IMR-90 (cell line): Measurements from ENCODE around the gene KCTD12. TPM values are rescaled to one million over a fixed set of nuclear protein-coding genes. Genes with fewer than 3 reads are reported as not detected.

Experiments
- ATAC-seq: fragments of 200-7000 bp; cut with Tn5 transposase; 2 replicates; pipeline ENCODE4 v1.9.1; 2020; ENCODE audit warnings: low read depth, mild to moderate bottlenecking, moderate library complexity
- BruUV-seq: library from RNA; stranded (reverse); fragments of 400-500 nt; replicated peaks from 2 replicates; lab custom pipeline; 2021; lab: Mats Ljungman, UMichigan
- CTCF ChIA-PET: fragments of 300-600 bp; formaldehyde crosslinking; extraction: SDS; loops from one replicate; lab custom pipeline; 2021; ENCODE audit warnings: antibody characterized with exemption; lab: Yijun Ruan, JAX
- POLR2A ChIA-PET: fragments of 300-600 bp; sonication (Branson Sonifier 250); formaldehyde crosslinking; loops from one replicate; lab custom pipeline; 2022; ENCODE audit warnings: antibody characterized with exemption; ENCODE audit not compliant: unreplicated experiment; lab: Charles Lee
- DNase-seq: peaks from one replicate; pipeline ENCODE4 v3.0.0; 2013
- H2AFZ ChIP-seq: replicated peaks from 2 replicates; pipeline ENCODE3; 2013; ENCODE audit warnings: low read length, mild to moderate bottlenecking; ENCODE audit not compliant: poor library complexity
- H2AK5ac ChIP-seq: 2 replicates; pipeline ENCODE4 v1.6.1; 2013; ENCODE audit warnings: low read depth, low read length, inconsistent platforms
- H2AK9ac ChIP-seq: replicated peaks from 2 replicates; pipeline ENCODE3; 2013; ENCODE audit warnings: mild to moderate bottlenecking, low read depth, low read length, moderate library complexity; ENCODE audit not compliant: poor library complexity
- H2BK120ac ChIP-seq: 2 replicates; pipeline ENCODE4 v1.6.1; 2013; ENCODE audit warnings: low read depth, low read length, inconsistent platforms
- H2BK15ac ChIP-seq: 3 replicates; pipeline ENCODE4 v1.6.1; 2013; ENCODE audit warnings: low read depth, low read length, inconsistent platforms
- H2BK20ac ChIP-seq: 2 replicates; pipeline ENCODE4 v1.6.1; 2013; ENCODE audit warnings: low read depth, mild to moderate bottlenecking, inconsistent platforms, low read length, moderate library complexity
- H2BK5ac ChIP-seq: 2 replicates; pipeline ENCODE4 v1.6.1; 2013; ENCODE audit warnings: mild to moderate bottlenecking, low read depth, low read length, inconsistent platforms; ENCODE audit not compliant: poor library complexity, severe bottlenecking
- H3K14ac ChIP-seq: replicated peaks from 2 replicates; pipeline ENCODE4 v1.6.1; 2013; ENCODE audit warnings: low read depth, low read length, inconsistent platforms
- H3K18ac ChIP-seq: 2 replicates; pipeline ENCODE4 v1.6.1; 2013; ENCODE audit warnings: low read depth, low read length, control low read depth
- H3K23ac ChIP-seq: 2 replicates; pipeline ENCODE4 v1.6.1; 2013; ENCODE audit warnings: low read depth, low read length, inconsistent platforms
- H3K27ac ChIP-seq: 2 replicates; pipeline ENCODE4 v1.5.1; 2013; ENCODE audit warnings: mild to moderate bottlenecking, control low read depth, low read length; ENCODE audit not compliant: insufficient read depth
- H3K27me3 ChIP-seq: 2 replicates; pipeline ENCODE4 v1.6.1; 2013; ENCODE audit warnings: low read length; ENCODE audit not compliant: control insufficient read depth, insufficient read depth
- H3K36me3 ChIP-seq: 2 replicates; pipeline ENCODE4 v1.6.1; 2013; ENCODE audit warnings: low read length, mixed read lengths; ENCODE audit not compliant: control insufficient read depth, insufficient read depth
- H3K4ac ChIP-seq: 2 replicates; pipeline ENCODE4 v1.6.1; 2013; ENCODE audit warnings: low read depth, low read length, inconsistent platforms
- H3K4me1 ChIP-seq: 2 replicates; pipeline ENCODE4 v1.6.1; 2013; ENCODE audit warnings: low read length, mixed read lengths; ENCODE audit not compliant: control insufficient read depth, insufficient read depth
- H3K4me2 ChIP-seq: 2 replicates; pipeline ENCODE4 v1.6.1; 2013; ENCODE audit warnings: low read depth, mild to moderate bottlenecking, control low read depth, low read length, moderate library complexity
- H3K4me3 ChIP-seq: 2 replicates; pipeline ENCODE4 v1.5.1; 2013; ENCODE audit warnings: low read depth, mild to moderate bottlenecking, control low read depth, low read length, moderate library complexity; ENCODE audit not compliant: insufficient read depth
- H3K56ac ChIP-seq: 2 replicates; pipeline ENCODE4 v1.6.1; 2013; ENCODE audit warnings: low read length, inconsistent platforms; ENCODE audit not compliant: insufficient read depth; ENCODE audit errors: extremely low read depth
- H3K79me1 ChIP-seq, 2 experiments: 2 replicates each; pipeline ENCODE4 v1.6.1; 2013; ENCODE audit warnings: low read length in 2 of 2, inconsistent platforms in 1 of 2, low read depth in 1 of 2
- H3K9ac ChIP-seq: 2 replicates; pipeline ENCODE4 v1.6.1; 2013; ENCODE audit warnings: low read depth, low read length, control low read depth
- H3K9me1 ChIP-seq: 2 replicates; pipeline ENCODE4 v1.6.1; 2013; ENCODE audit warnings: low read length, inconsistent platforms; ENCODE audit not compliant: insufficient read depth
- H3K9me3 ChIP-seq: 2 replicates; pipeline ENCODE4 v1.6.1; 2013; ENCODE audit warnings: low read length; ENCODE audit not compliant: control insufficient read depth, insufficient read depth
- H4K20me1 ChIP-seq: 2 replicates; pipeline ENCODE4 v1.6.1; 2013; ENCODE audit warnings: low read length, inconsistent platforms; ENCODE audit not compliant: insufficient read depth
- H4K5ac ChIP-seq: 2 replicates; pipeline ENCODE4 v1.6.1; 2013; ENCODE audit warnings: mild to moderate bottlenecking, low read depth, low read length, control low read depth
- H4K8ac ChIP-seq, 2 experiments: 2 replicates each; pipeline ENCODE4 v1.6.1; 2013; ENCODE audit warnings: low read depth in 2 of 2, low read length in 2 of 2, control low read depth in 1 of 2, inconsistent platforms in 1 of 2
- H4K91ac ChIP-seq: 2 replicates; pipeline ENCODE4 v1.6.1; 2013; ENCODE audit warnings: low read depth, low read length, inconsistent platforms; ENCODE audit not compliant: insufficient read depth
- BHLHE40 ChIP-seq: fragments of 150-350 bp; IDR thresholded peaks from 2 replicates; pipeline ENCODE4 v1.6.1; 2016; ENCODE audit warnings: mild to moderate bottlenecking, low read depth, low read length
- CHD1 ChIP-seq: IDR thresholded peaks from 2 replicates; pipeline ENCODE4 v1.6.1; 2012; ENCODE audit warnings: low read depth, low read length, improper control_type of control experiment
- CTCF ChIP-seq: conservative IDR thresholded peaks from 2 replicates; pipeline ENCODE4 v1.5.1; 2012; ENCODE audit warnings: mild to moderate bottlenecking, low read depth, low read length, improper control_type of control experiment
- FOS ChIP-seq: fragments of 150-350 bp; IDR thresholded peaks from 2 replicates; pipeline ENCODE4 v1.6.1; 2016; ENCODE audit warnings: low read depth, low read length
- MAFK ChIP-seq: IDR thresholded peaks from 2 replicates; pipeline ENCODE4 v1.6.1; 2012; ENCODE audit warnings: low read depth, low read length, improper control_type of control experiment
- MAZ ChIP-seq: IDR thresholded peaks from 2 replicates; pipeline ENCODE4 v1.6.1; 2012; ENCODE audit warnings: low read depth, mild to moderate bottlenecking, low read length, improper control_type of control experiment, moderate library complexity, borderline replicate concordance
- MXI1 ChIP-seq: IDR thresholded peaks from 2 replicates; pipeline ENCODE4 v1.6.1; 2012; ENCODE audit warnings: low read depth, mild to moderate bottlenecking, low read length, moderate library complexity, borderline replicate concordance
- NFE2L2 ChIP-seq: fragments of 150-350 bp; IDR thresholded peaks from 2 replicates; pipeline ENCODE4 v1.6.1; 2016; ENCODE audit warnings: low read depth, mild to moderate bottlenecking, low read length
- POLR2A ChIP-seq: IDR thresholded peaks from 2 replicates; pipeline ENCODE4 v1.6.1; 2012; ENCODE audit warnings: mild to moderate bottlenecking, low read depth, low read length
- RAD21 ChIP-seq: IDR thresholded peaks from 2 replicates; pipeline ENCODE4 v1.6.1; 2012; ENCODE audit warnings: low read length, improper control_type of control experiment
- WGBS, 2 experiments: methylation state at CpG; one replicate each; pipeline versions ENCODE4 v1.1.5 to v1.1.7; 2013; ENCODE audit warnings: missing lambda C conversion rate in 2 of 2; ENCODE audit not compliant: insufficient read length in 1 of 2; ENCODE audit errors: extremely low coverage in 2 of 2; 5-methylcytosine and 5-hydroxymethylcytosine counted together
- dilution Hi-C: fragments of 300-500 bp; cut with HindIII; formaldehyde crosslinking; loops from one replicate; pipeline ENCODE4 v1.14.3; 2018; ENCODE audit warnings: low sequenced_read_pairs; ENCODE audit not compliant: unreplicated experiment
- in situ Hi-C: fragments of 300-500 bp; cut with MboI; formaldehyde crosslinking; loops from 3 replicates; pipeline ENCODE4 v1.14.3; 2019; ENCODE audit warnings: low sequenced_read_pairs, inconsistent platforms, mixed read lengths
- intact Hi-C: fragments of 100-400 bp; cut with micrococcal nuclease; formaldehyde crosslinking; loops from 2 replicates; pipeline ENCODE4 v1.10.0; 2022
- polyA plus RNA-seq, 3 experiments: library from polyadenylated mRNA; depleted of rRNA; stranded (reverse); fragments of >200 nt; gene quantifications; 2 replicates each; pipeline ENCODE4 v1.2.3, GENCODE V29; 2012; ENCODE audit warnings: low replicate concordance in 1 of 3
- total RNA-seq: library from RNA; depleted of rRNA; stranded (reverse); fragments of >200 nt; gene quantifications from 2 replicates; pipeline ENCODE4 v1.2.3, GENCODE V29; 2012; rRNA removed

The KCTD12 gene
- total and polyA plus RNA-seq, 2 of the 4 experiments (the other 2 are of a cell fraction): 1.8 to 1.9 TPM

GRCh38 chr13:76830805-76831204 is 55.4 kb downstream of the KCTD12 start:
- H3K36me3 ChIP-seq: no peaks in the 10 kb centered on the region
- H3K27ac ChIP-seq: no peak overlapping the region
- POLR2A ChIA-PET: no interaction called here
- no peak overlapping the region for H2BK120ac ChIP-seq
- ATAC-seq: no peak
- H2AK5ac ChIP-seq: no peak overlapping the region
- no peak overlapping the region for H3K23ac ChIP-seq
- H4K91ac ChIP-seq: no peak overlapping the region
- no peak for DNase-seq
- 93% methylated on average over 7 of the region's 10 CpGs; no CpG with 5 or more reads in 1 of the 2 experiments for WGBS, 2 experiments
- intact Hi-C loops (no loop called here), in situ Hi-C loops (no loop called here), dilution Hi-C loops (no loop called here)
- peaks cover 5% of the 10 kb centered on the region for H3K4me1 ChIP-seq
- H3K9ac ChIP-seq: no peak overlapping the region
- H3K56ac ChIP-seq: no peak overlapping the region
- no peaks in the 10 kb centered on the region for H3K79me1 ChIP-seq
- no peaks in the 10 kb centered on the region for H3K9me3 ChIP-seq
- H4K8ac ChIP-seq: no peak overlapping the region
- no peak overlapping the region for H3K4me2 ChIP-seq
- no peak overlapping the region for H4K5ac ChIP-seq
- H3K14ac ChIP-seq: no peak overlapping the region
- H3K18ac ChIP-seq: no peak overlapping the region
- H2BK5ac ChIP-seq: no peak overlapping the region
- no peaks in the 10 kb centered on the region for H3K27me3 ChIP-seq
- H2BK15ac ChIP-seq: no peak overlapping the region
- H2BK20ac ChIP-seq: no peak overlapping the region
- no TSS peak for BruUV-seq
- H3K9me1 ChIP-seq: 0 out of 2 replicates have a peak, but pooled peaks cover 3% of the 10 kb centered on the region
- H2AK9ac ChIP-seq: no peak overlapping the region
- no peak overlapping the region for H3K4me3 ChIP-seq
- CTCF ChIA-PET: no interaction called here
- no peak overlapping the region for H2AFZ ChIP-seq
- TF ChIP-seq MAFK (no peak), NFE2L2 (no peak), BHLHE40 (no peak), FOS (no peak), POLR2A (no peak), MAZ (no peak), RAD21 (no peak), CHD1 (no peak), MXI1 (no peak), CTCF (no peak)
- no peak overlapping the region for H3K4ac ChIP-seq
- no peaks in the 10 kb centered on the region for H4K20me1 ChIP-seq

Other genes with a start within 250 kb of the KCTD12 start
- gene ACOD1, start 62.1 kb upstream of the KCTD12 start, total RNA-seq: not detected in 2 replicates
- gene ACOD1, start 62.1 kb upstream of the KCTD12 start, polyA plus RNA-seq (2012; rRNA removed): not detected in 2 replicates
- gene CLN5, start 105.7 kb upstream of the KCTD12 start, total RNA-seq: 15.1 and 22.8 TPM in 2 replicates
- gene CLN5, start 105.7 kb upstream of the KCTD12 start, polyA plus RNA-seq (2012; rRNA removed): 9.7 and 11.3 TPM in 2 replicates
- gene FBXL3, start 140.8 kb upstream of the KCTD12 start, total RNA-seq: 43.6 and 51.1 TPM in 2 replicates
- gene FBXL3, start 140.8 kb upstream of the KCTD12 start, polyA plus RNA-seq (2012; rRNA removed): 12.7 and 15.3 TPM in 2 replicates